Hematopoietic multipotent progenitor cell treated with erythropoietin and hydrocortisone succinate and interleukin-3 and kit ligand, for 4 days (in vitro differentiated cells): ENCODE results near the gene TJP1.
"Not testable (repeated sequence)": the region's sequence is repeated elsewhere in the genome, so short reads cannot be mapped to it uniquely, and the experiment has no call there.

Source experiments
- DNase-seq: peaks from one replicate; pipeline ENCODE4 v3.0.0-alpha.2; 2015

Gene TJP1

DNA sequence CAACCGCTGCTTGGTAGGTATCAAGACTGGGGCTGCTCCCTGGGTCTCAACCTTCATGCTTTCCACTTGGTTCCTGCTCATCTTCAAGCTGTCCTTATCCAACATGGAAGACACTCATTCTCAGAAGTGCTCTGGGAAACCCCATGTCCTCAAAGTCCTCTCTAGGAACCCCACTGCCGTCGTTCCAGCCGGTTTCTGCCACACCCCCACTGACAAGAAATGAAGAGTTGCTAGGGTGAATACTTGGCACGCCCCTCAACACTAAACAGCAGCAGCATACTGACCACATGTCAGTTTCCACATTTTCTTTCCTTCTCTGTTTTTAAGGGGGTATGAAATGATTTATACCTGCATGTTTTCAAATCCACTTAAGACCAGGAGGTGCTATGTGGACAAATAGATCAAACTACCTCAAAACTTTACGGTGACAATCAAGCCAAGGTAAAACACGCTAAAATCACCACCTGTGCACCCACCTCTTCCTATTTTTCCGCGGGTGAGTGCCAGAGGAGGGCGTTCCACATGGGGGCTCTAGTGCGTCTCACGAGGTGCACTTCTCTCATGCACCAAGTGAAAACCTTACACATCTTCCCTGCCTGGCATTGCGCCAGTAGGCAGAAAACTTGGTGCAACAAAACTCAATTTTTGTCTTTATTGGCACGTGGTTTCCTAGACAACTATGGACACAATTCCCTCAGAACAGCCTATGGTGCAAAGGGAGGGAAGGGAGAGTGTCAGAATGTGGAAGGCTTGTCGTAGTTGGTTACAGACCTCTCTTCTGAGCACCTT, 125.1 kb downstream of the TJP1 start:
- no peak for DNase-seq

GRCh38 chr15:29696506-29696905, 125.8 kb downstream of the TJP1 start:
- DNase-seq, result not testable (repeated sequence)

DNA sequence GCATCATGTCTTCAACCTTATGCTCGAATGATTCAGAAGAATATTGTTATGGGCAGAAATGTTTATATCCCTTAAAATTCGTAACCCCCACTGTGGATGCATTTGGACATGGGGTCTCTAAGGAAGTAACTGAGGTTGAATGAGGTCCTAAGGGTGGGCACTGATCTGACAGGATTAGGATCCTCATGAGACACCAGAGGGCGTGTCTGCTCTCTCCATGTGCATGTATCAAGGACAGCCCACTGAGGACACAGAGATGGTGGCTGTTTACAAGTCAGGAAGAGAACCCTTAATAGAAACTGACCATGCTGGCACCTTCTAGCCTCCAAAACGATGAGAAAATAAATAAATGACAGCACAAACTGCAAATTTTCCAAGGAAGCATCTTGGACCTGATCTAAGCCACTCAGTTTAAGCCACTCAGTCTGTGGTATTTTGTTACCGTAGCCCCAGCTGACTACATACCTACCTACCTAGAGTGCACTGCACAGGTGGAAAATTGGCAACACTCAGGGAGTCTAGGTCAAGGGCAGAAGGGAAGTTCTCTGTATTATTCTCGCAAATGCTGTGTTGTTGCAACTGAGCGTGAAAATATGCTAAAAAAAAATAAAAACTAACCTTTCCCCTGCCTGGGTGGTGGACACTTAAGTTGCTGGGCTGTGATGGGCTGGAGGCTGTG, 126.6 kb downstream of the TJP1 start:
- no peak for DNase-seq

DNA sequence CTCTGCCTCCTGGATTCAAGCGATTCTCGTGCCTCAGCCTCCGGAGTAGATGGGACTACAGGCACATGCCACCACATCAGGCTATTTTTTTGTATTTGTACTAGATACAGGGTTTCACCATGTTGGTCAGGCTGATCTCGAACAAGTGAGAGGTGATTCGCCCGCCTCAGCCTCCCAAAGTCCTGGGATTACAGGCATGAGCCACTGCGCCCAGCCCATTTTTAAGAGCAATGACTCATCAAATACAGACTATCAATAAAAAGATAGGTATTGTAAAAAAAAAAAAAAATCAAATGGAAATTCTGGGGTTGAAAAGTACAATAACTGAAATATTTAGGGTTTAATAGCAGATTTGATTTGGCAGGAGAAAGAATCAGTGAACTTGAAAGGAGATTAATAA, 129.0 kb downstream of the TJP1 start:
- no peak for DNase-seq

GRCh38 chr15:29692527-29692926, 129.7 kb downstream of the TJP1 start:
- DNase-seq, result no peak

GRCh38 chr15:29690765-29691475, 131.3 kb downstream of the TJP1 start:
- DNase-seq, result no peak

DNA sequence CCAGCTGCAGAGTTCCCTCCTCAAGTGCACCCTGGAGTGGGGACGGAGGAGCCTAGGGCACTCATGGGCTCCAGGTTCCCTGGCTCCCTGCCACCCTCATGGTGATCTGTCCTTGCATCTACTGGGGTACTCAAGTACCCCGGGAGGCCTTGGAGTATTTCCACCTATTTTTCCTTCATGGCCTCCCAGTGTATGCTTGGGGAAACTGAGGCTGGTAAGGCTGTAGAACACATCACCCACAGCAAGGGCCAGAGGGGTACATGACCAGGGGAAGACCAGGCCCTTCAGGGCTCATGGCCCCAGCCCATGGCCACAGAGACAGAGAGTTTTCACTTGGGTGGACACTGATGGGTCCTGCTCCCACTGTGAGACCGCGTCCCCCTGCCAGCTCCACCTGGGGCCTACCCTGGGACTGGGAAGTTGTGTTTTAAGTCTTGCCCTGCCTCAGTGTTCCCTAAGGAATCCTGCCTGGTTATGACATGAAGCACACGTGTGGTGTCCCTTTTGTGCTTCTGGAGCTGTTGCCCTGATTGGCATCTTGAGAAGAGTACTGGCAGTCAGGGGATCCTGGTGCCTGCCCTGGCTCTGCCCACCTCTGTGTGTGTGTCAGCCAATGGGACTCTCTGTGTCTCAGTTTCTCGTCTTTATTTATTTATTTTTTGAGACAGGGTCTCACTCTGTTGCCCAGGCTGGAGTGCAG, 132.8 kb downstream of the TJP1 start:
- DNase-seq, result no peak

DNA sequence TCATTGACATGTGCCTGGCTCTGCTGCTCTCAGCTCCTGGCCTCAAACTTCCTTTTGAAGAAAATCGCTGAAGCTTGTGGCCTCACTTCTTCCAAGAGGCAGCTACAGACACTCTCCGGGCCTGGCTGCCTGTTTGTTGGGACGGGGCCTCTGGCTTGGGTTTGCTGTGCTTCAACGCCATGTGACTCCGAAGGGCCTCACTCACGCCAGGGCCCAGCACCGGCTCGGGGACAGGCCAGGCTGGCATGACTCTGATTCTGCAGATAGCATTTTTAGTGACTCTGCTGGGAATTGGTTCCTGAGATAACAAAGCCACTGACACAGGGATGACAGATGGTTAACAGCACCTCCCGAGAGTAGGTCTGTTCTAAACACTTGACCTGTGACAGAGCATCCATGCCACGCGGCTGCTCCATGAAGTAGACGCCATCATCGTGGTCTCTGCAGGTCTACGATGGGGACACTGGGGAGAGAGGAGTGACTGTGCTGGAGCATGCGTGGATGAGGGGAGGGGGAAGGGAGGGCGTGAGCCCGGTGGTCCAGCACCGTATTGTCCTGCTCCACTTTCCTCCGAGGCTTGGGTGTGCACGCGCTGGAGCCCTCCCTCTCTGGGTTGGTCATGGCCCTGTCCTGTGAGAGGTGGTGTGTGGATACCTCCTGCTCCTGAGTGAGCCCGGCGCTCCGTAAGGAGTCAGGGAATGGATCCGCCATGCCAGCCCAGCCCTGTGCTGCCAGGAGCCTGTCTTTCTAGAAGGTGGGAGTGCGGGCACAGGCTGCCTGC, 133.6 kb downstream of the TJP1 start:
- DNase-seq, result no peak

GRCh38 chr15:29687939-29688505, 134.2 kb downstream of the TJP1 start:
- no peak for DNase-seq

DNA sequence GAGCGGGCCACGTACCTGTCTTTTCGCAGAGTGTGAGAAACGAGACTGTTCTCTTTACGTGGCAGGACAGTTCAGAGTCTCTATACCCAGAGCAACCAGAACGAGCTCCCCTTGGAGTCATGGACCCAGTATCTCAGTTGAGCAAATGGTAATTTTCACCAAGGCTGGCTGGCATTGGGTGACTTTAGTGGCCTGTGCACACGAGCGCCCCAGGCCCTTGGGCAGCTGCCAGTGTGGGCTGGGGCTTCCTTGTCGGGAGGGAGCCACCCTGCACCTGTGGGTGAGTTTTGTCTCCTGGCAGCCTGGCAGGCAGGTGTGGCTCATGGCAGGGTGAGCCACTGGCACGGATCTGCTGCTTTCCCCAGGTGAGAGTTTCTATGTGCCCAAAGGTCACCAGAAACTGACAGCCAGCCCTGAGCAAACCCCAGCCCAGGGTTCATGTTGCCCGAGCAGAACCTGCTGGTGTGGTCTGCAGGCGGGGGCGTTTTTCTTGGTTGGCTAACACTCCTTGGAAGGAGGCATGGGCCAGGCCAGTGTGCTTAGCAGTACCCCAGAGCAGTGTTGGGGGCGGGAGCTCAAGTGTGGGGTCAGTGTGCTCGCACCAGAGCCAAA, 135.0 kb downstream of the TJP1 start:
- no peak for DNase-seq

DNA sequence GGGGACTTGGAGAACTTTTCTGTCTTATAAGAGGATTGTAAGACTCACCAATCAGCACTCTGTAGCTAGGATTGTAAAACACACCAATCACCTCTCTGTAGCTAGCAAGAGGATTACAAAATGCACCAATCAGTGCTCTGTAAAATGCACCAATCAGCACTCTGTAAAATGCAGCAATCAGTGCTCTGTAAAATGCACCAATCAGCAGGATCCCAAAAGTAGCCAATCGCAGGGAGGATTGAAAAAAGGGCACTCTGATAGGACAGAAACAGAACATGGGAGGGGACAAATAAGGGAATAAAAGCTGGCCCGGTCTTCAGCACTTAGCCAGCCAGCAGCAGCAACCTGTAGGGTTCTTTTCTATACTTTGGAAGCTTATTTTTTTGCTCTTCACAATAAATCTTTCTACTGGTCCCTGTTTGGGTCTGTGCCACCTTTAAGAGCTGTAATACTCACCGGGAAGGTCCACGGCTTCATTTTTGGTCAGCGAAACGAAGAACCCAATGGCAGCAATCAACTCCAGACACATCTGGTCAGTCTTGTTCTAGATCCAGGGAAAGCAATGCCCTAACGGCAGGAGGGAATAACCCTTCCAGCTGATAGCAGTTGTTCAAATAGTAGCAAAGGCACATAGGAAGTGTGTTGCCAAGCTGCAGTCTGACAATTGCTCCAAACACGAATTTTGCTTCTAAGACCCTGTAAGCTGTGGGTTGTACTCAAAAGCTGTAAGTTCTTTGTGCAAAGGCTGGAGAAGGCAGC, 135.6 kb downstream of the TJP1 start:
- DNase-seq, result no peak

GRCh38 chr15:29686079-29686425, 136.2 kb downstream of the TJP1 start:
- no peak for DNase-seq

DNA sequence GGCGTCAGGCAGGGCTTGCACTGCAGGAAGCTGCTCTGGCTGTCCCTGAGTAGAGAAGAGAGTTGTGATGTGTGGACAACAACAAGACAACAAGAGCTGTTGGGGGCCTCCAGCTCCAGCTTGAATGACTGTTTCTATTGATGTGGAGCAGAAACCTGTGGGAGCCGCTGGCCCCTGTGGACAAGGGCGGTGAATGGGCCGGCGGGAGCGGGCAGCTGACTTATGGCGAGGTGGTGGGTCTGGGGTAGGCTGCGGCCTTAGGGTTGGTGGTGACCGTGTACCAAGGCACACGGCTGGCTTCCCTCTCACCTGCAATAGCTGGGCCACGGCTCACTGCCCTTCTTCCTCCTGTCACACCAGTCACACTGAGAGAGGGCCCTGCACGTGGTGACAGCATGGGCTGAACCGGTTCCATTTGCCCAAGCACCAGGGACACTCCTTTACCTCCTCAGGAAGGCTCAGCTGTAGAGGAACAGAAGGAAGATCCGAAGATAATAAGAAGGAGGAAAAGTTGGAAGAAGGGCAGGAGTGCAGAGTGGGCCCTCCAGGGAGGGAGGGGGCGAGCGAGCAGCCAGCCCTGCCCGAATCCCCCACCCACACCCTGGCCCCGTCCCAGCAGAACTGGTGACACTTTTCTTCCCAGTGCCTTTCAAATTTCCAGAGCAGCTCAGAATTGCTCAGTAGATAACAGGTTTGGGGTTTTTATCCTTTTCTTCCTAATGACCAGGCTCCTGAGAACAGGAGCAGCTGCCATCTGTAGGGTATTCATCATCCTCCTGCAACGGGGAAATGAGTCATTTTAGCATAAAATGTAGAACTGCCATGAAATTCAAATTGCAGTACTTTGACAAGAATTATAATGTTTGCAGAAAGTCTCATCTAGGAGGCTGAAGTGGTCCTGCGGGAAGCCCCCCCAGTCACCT, 136.9 kb downstream of the TJP1 start:
- no peak for DNase-seq

DNA sequence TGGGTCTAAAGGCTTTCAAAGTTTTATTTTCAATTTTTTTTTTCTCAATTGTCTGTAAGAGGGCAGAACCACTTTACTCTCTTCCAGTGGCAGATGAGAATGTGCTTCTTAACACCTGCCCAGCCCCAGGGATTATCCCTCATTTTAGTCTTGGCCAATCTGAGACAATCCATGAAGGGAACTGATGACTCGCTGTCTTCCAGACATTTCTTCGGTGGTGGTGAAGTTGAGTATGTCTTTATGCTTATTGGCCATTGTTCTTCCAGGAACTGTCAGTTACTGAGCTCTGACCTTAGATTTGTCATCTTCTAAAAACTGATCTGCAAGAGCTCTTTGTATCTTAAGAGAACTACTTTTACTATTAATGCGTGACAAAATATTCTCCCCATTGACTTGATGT, 139.5 kb downstream of the TJP1 start:
- DNase-seq, result no peak

DNA sequence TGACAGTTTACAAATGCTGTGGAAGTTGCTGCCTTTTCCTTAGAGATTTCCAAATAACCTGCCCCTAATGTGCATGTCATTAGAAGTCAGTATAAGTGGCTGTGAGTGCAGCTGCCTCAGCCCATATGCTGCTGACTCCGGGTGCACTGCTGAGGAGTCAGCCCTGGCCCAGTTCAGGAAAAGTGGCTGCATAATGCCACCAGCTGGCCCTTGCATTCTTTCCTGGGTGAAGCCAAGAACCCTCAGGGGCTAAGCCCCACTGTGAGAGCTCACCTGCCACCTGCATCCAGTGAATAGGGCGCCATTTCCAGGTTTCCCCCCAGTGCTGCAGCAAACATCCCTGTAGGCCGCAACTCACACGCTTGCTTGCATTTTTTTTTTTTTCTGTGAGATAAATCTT, 139.9 kb downstream of the TJP1 start:
- DNase-seq, result no peak

DNA sequence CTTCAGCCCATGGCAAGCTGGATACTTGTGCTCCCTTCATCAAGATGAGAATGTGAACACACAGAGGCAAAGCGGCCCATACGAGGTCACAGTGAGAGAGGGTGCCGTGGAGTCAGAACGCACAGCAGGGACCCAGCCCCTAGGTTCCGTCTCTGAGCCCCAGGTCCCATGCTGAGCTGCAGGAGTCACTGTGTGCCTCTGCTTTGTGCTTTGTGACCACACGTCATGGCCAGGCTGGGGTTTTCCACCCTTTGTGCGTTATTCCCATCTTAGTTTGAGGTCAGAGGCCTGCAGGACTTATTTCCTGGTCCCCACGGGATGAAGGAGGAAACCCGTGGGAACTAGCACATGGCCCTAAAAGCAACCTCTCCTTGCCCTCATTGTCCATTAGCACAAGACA, 140.3 kb downstream of the TJP1 start:
- no peak for DNase-seq

DNA sequence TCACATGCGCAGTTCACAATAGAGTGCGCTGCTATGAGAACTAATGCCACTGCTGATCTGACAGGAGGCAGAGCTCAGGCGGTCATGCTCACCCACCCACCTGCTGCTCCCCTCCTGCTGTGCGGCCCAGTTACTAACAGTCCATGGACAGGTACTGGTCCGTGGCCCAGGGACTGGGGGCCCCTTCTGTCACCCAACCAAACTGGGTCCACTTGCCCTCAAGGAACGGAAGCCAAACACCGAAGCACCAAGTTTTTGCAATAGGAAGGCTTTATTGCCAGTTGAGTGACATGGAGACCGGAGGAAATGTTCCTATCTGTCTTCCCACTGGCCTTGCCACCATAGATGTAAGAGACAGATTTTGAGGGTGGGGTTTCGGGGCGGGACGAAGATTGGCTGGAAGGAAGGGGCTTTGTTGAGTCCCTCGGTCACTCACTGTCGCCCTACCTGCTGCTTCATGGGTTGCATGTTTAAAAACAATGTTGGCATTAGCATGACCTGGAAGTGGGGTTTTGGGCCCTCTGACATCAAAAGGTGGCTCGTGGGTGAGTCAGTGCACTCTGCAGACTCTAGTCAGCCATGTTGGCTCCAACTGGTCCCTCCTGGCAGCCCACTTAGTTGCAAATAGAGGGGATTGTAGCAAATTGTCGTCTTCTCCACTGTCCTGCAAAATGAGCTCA, 141.0 kb downstream of the TJP1 start:
- DNase-seq, result no peak

DNA sequence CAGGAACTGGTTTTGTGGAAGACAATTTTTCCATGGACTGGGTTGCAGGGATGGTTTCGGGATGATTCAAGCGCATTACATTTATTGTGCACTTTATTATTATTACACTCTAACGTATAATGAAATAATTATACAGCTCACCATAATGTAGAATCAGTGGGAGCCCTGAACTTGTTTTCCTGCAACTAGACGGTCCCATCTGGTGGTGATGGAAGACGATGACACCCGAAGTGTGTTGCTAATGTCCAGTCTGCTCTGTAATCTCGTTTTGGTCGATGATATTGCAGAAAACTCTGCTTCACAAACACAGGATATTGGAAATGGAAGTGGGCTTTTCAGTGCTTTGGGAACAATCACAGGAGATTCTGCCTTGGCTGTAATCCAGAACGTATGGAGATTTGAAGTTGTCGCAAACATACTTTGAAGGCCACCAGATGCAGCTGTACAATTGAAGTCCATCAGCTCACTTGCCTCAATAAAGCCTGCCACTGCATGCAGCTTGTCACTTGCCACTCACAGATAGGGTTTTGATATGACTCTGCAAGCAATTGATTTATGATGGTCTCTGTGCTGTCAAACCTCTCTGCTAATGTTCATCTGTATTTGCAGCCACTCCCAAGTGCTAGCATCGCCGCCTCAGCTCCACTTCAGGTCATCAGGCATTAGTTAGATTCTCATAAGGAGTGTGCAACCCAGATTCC, 141.7 kb downstream of the TJP1 start:
- DNase-seq, result no peak
